Stimulated activated CD4-positive, alpha-beta T cell treated with anti-CD3 and anti-CD28 coated beads, Interleukin-4, amount 100 ng/mL, for 4 hours (primary cell): ENCODE measurements around the gene DCX.

Experiments
- DNase-seq, 2 experiments: peaks; one replicate each; pipeline ENCODE4 v3.0.0-alpha.2; 2020

Gene DCX

DNA sequence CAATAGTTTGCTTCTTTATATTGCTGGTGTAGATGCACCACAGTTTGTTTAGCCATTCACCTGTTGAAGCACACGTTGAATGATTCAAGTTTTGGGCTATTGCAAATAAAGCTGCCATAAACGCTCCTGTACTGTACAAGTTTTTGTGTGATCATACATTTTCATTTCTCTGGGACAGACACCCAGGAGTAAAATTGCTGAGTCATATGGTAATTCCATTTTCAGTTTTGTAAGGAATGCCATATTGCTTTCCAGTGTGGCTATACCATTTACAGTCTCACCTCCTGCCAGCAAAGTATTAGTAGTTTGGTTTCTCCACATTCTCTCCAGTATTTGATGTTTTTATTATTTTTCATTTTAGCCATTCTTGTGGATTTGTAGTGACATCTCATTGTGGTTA is 109.7 kb downstream of the DCX start:
- DNase-seq = no peak

DNA sequence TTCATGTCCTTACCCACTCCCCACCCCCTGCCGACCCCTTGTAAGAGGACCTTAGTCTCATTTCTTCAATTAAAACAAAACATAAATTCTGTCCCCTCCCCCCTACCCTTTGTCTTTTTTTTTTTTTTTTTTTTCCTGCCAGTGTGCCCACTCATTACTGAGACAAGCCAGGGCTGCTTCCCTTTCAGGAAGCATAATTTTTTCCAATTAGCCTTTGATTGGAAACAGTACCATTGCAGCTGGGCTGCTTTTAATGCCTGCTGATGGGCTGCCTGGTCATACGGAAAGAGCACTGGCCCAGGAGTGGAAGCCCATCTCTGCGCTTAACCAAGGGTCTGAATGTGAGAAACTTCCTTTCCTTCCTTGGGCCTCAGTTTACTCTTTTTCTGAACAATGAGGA is 123.2 kb downstream of the DCX start:
- DNase-seq = no peak

DNA sequence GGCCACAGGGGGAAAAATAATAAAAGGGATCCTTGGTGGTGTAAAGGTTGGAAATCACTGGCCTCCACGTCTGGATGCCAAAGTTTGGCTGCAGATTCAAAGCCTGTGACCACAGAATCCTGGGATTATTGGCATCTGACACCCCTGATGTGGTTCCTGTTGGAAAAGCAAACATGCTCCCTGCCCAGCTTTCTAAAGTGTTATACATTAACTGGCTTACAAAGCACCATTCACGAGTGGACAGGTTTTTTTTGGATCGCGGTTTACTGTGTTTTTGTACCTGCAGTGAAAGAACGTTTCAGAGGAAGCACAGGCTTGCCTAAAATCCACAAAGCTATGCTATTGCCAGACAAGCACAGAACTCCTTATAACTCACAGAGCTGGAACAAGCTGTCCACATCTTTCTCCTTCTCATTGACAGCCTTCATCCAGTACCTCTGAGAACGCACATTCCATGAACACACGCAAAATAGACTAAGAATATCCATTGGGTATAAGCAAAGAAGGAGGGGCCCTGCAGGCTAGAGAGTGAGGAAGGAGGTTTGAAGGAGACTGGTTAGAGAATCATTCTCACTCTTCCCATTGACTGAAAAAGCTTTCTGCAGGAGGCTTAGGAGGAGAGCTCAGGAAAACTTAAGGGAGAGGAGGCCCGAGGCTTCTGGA is 127.2 kb downstream of the DCX start:
- no peak for DNase-seq

DNA sequence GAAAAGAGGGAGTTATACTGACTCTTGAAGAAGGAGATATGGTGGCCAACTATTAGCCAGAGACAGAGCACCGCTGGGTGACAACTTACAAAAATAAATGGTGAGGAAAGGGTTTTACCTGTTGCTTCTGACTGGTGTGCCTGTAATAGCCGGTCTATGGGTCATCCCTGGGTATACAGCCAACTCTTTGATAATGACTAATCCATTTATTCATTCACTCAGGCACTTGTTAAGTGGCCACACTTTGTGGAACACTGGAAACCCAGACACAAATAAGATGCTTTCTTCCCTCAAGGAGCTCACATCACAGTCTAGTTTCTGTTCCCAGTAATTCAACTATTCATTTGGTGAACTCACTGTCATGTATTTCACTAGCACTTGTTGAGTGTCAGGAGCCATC is 128.5 kb downstream of the DCX start:
- no peak for DNase-seq

DNA sequence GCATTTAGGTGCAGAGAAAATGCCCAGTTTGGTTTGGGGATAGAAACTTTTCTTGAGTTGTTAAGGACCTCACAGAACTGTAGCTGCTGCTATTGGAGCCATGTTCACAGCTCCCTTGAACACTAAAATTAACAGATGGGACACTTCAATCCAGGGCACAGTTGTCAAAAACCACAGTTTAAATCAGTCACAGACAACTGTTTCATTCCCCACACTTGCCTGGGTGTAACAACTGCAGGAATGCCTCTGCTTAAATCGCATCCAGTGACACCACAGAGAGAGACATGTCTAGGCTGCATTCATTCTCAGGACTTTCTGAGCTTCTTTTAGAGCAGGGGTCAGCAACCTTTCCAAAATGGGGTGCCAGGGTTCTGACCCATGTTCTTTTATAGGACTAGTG is 129.0 kb downstream of the DCX start:
- no peak for DNase-seq

DNA sequence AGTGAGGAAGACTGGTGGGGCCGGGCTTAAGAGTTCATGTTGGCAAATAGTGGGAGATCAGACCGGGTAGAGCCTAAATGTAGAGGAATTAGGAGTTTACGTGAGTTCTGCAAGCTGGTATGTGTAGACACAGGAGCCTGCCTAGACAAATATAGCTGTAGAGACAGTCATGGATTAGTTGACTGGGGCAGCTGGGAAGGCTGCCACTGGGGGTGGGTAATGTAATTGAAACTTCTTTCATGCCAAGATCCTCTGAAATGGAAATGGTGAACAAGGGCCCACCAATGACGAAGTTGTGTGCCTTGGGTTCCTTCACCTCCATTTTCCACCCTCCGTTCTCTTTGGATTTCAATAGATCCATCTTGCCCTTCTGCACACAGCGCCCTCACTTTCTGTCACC is 129.9 kb downstream of the DCX start:
- DNase-seq = no peak

DNA sequence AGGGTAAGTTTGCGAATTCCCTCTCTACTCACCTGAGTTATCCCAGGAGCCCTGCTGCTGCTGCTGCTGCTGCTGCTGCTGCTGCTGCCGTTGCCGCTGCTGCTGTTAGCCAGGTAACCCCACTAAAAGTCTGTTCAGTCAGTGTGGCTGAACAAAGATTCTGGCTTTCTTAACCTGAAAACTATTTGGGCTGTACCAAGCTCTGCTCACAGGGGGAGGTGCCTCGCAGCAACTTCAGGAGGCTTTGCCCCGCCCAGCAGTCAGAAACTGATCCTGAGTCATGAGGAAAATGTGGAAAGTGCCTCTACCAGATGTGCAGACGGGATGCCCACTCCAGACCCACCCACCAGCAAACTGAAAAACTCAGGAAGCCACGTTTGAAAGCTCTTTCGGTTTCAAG is 141.7 kb downstream of the DCX start, which contains the start of gene CAPN6:
TSS of gene CAPN6 (minus strand) at position 145 of the 400 bp plus-strand sequence. CDS start 6,547 bp downstream, outside the sequence.
- DNase-seq = no peak

DNA sequence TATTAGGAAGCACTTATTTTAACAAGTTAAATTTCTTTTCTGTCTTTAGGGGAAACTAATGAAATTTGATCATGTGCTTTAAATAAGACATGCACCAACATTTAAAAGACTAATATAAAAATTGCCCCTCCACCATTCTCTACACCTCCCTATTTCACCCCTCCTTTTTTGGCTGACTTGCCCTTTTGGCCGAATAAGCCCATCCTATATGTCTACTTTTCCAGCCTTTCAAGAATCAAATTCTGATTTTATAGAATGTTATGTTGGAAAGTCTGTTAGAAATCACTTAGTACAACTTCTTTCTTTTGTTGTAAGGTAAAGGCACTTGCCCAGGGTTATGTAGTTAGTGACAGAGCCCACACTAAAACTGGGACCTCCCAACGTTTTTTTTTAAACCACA is 143.5 kb downstream of the DCX start:
- no peak for DNase-seq

DNA sequence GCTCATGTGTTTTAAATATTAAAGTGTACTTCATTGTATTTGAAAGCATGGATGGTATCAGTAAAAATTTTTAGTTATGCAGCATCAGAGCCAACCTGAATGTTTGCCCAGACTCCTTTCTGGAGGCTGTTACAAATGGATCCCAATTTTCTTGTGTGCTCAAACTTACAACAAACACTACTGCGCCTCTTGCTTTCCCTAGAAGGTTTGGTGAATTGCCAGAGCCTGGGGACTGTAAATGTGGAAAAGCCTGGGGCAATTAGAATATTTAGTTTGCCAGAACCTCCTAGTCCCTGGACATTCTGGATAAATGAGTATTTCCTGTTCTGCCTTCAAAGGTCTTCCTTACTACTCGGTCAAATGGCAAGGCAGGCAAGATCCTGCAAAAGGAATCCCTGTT is 146.5 kb downstream of the DCX start:
- no peak for DNase-seq

DNA sequence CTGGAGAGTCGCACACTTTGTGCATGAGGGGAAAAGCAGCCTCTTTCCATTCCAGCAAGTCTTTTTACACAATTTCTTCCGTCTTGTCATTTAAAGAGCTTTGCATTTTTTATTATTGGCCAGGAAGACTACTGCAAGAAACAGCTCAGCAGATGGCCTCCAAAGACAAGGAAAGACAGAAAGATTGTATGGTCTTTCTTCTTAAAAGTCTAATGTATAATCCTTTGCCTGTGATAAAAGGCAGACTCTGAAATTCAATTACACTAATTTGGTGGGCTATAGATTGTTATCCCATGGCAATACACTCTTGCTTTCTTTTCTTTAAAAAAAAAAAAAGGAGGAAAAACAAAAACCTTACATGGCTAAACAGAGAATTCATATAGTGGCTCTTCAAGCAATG is 147.6 kb downstream of the DCX start:
- DNase-seq = no peak

DNA sequence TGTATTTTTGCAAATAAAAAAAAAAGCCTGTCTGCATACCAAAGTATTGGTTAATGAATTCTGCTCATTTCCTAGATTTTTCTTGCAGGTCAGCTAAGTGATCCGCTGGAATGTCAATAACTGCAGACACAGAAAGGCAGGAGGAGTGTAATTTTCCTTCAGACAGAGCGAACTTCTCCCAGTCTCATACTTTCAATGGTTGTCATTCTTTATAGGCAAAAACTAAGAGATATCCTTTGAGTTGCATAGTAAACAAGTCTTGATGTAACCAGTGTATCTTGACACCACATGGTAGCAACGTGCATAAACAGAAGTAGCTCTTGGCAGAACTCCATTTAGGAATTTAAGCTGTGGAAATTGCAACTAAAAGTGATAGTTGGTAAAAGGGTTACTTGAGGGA is 149.9 kb downstream of the DCX start:
- no peak for DNase-seq

DNA sequence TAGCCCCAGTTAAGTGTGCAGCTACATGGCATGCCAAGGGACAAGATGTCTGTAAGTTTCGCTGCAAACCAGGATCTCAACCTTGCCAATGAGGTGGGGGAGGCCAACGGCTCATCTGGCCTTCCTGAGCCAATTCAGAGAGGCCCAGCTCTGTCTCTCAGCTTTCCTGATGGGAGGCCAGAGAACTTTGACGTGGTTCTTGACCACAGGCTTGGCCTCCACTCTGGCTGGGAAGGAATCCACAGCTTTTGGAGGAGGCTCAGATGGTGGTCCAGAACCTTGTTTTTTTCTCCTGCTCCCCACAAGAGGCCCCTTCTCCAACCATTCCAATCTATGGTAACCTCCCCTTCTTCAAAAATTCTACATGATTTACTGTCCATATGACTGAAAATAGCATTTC is 151.5 kb downstream of the DCX start:
- no peak for DNase-seq

DNA sequence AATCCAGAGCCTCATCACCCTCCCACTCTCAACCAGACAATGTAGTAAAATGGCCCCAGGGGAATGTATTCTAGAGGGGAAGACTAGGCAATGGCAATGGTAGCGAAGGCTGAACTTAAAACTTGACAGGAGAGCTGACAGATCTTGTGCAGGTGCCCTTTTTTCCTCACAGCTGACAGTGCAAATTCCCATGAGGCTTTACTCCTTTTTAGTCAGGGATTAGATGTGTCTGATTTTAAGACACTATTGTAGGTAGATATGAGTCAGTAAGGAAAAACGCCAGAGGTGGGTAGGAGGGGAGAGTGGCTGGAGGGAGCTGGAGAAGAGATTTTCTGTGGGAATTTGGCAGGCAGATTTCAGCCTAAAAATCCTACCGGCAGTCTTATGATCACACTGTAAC is 152.4 kb downstream of the DCX start:
- no peak for DNase-seq

DNA sequence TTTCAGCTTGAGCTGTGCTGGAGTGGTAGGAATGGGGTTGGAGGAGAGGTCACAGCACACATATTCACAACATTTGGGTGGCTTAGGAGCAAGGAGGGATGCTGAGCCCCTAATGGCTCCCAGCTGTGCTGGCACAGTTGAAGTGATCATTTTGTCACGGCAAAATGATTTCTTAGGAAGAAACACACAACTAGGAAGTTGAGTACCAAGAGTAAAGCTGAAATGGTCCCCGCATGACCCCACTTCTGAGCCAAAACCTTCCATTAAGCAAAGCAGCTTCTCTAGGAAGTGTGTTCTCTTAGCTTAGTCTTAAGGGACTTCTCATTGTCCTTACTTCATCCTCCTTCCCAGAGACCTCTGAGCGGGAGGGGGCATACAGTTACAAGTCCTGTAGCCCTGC is 154.3 kb downstream of the DCX start:
- DNase-seq = no peak

DNA sequence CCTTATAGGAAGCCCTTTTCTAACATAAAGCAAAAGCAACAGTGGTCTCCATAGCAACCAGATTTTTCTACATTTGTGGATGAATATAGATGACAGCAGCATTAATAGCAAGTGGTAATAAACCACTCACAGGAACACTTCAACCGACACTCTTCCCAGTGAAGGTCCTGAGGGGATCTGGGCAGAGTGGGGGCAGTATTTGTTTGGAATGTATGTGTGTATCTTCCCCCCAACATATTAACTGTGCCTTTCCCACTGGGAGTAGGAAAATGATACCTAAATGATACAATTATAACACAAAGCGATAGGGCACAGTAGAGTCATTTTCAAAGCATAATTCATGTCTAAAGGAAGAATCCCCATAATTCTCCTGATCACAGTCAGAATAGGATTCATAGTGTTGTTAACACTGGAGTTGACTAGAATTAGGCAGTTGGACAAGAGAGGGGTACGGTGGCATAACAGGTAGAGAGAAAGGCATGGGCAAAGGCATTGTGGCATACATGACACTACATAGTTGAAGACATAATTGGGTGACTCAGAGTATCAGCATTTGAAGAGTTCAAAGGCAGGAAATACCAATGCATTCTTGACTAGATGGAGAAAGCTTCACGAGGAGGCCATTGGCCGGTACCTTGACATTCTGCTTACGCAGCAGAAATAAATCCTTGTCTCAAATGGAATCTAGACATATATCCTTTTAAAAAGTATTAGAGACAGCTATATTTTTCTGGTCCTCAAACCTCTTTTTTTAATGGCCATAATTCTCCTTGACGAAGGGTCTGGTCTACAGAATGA is 156.9 kb downstream of the DCX start:
- DNase-seq = no peak

DNA sequence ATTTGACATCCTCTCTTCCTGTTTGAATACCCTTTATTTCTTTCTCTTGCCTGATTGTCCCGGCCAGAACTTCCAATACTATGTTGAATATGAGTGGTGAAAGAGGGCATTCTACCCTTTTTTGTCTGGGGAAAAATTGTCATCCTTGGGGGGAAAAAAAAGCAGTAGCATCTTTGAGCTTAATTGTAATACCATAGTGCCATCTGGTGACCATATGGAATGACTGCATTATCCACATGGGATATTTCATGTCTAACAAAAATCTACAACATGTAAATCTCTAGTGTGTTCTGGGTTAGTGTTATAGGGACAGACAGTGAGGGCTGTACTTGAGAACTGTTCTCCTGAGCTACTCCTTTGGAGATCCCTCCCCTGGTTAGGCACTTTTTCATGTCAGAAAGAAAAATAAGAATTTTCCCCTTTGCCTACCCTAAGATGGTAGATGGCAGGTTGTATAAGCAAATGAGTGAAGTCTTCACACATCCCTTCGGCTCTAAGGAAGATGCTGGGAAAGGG is 167.7 kb downstream of the DCX start:
- no peak for DNase-seq
